ENCODE measurements around the gene TPPP2. TPM values are rescaled to one million over a fixed set of nuclear protein-coding genes. Genes with fewer than 3 reads are reported as not detected.
A peak's percentile ranks its signal among the peaks of the same experiment; 100 is the strongest.

Gene TPPP2
- total and polyA plus RNA-seq, 4 experiments from 2014 or later, result not detected

DNA sequence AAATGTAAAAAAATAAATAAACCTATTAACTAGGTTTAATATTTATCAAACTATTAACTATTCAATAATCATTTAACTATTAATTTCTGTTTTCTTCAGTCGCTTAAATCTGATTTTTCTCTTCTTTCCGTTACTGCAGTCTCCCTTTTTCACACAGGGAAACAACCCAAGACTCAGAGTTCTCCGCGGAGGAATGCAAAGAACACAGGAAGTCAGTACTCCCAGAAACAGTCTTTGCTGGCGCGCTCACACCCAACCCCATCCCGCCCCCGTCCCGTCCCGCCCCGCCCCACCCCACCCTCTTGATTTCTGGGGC lies 40.6 kb upstream of the TPPP2 start:
- H3K27me3 ChIP-seq (ENCODE audit: insufficient read depth, low read length), result no peaks in the 10 kb centered on the region
- peaks cover 20 to 33% of the 10 kb centered on the region in 2 donors for H3K36me3 Mint-ChIP-seq
- ChIA-PET POLR2A (ENCODE audit: partially characterized antibody) (interaction anchor here (0.8 to 1.1 kb wide), 2 partner anchors 9 to 114 kb away, joined by 3 read pairs; no protein-coding TSS in a partner anchor), CTCF (ENCODE audit: partially characterized antibody) (interaction anchor here (0.9 to 2.9 kb wide), 4 partner anchors 17 to 103 kb away, joined by 3 to 10 read pairs (median 4); no protein-coding TSS in a partner anchor)
- peaks cover 24% of the 10 kb centered on the region for H3K4me1 ChIP-seq (ENCODE audit: insufficient read depth, low read length)
- peak overlapping the region; percentile 90 to 97 (median 96) for H3K4me3 Mint-ChIP-seq
- H3K36me3 ChIP-seq (ENCODE audit: insufficient read depth, low read length), result peaks cover 22% of the 10 kb centered on the region
- intact Hi-C loops (cut with micrococcal nuclease), result loop anchor here (1.0 kb wide), 2 partner anchors 18 to 114 kb away; no protein-coding TSS in a partner anchor
- H3K4me3 ChIP-seq (ENCODE audit: low read length in 2 of 2), result peak overlapping the region in 1 of 2 donors; percentile 93
- DNase-seq, result no peak
- H3K9me3 Mint-ChIP-seq, result peaks cover 0 to 1% (median 0%) of the 10 kb centered on the region in 8 donors
- H3K27ac Mint-ChIP-seq, result peak overlapping the region; percentile 87 to 98 (median 96)
- H3K9me3 ChIP-seq (ENCODE audit: control insufficient read depth in 1 of 2, low read length in 2 of 2), result no peaks in the 10 kb centered on the region
- H3K4me1 Mint-ChIP-seq, result peaks cover 15 to 39% (median 22%) of the 10 kb centered on the region in 4 donors
- H3K27me3 Mint-ChIP-seq, result no peaks in the 10 kb centered on the region
- peak overlapping the region; percentile 73 for H3K27ac ChIP-seq (ENCODE audit: low read depth, low read length)

DNA sequence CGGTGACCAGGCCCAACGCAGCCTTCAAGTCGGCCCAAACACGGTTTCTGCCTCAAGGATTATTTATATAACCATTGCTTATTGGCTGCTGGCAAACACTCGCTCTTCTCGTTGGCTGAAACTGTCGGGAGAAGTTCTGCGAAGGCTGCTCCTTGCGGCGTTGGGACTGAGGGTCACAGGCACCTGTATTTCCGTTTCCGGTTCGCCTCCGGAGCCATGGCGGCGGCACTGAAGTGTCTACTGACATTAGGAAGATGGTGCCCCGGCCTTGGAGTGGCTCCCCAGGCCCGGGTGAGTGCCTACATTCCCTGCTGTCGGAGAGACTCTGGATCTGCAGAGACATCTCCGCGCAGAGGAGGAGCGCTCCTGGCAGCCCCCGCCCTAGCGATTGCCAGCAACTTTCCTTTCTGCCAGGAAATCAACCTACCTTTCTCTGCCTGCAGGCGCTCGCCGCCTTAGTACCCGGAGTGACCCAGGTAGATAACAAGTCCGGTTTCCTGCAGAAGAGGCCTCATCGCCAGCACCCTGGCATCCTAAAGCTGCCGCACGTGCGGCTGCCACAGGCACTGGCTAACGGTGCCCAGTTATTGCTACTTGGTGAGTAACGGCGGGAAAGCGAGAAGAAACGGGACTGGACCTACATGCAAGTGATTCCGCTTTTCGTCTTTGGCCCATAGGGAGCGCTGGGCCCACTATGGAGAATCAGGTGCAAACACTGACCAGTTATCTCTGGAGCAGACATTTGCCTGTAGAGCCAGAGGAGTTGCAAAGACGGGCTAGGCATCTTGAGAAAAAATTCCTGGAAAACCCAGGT lies 40.0 kb upstream of the TPPP2 start, which contains the start of gene METTL17:
TSS of gene METTL17 (plus strand) at position 194 of the 814 bp plus-strand sequence. CDS start at position 217, 23 bp downstream.
- H3K36me3 ChIP-seq (ENCODE audit: insufficient read depth, low read length), result peaks cover 28% of the 10 kb centered on the region
- CTCF ChIA-PET (ENCODE audit: partially characterized antibody), result interaction anchor here (1.3 to 2.9 kb wide), 3 partner anchors 20 to 102 kb away, joined by 3 to 10 read pairs (median 4); no protein-coding TSS in a partner anchor
- POLR2A ChIA-PET (ENCODE audit: partially characterized antibody), result no interaction called here
- peak within 1 kb of the TSS; percentile 87 to 98 (median 96) for H3K27ac Mint-ChIP-seq
- no peaks in the 10 kb centered on the region for H3K27me3 Mint-ChIP-seq
- peak within 1 kb of the TSS; percentile 79 to 93 for H3K4me3 ChIP-seq (ENCODE audit: low read length in 2 of 2)
- intact Hi-C loops (cut with micrococcal nuclease), result loop anchor here (1.0 kb wide), 2 partner anchors 19 to 113 kb away; no protein-coding TSS in a partner anchor
- peak within 1 kb of the TSS; percentile 90 to 97 (median 96) for H3K4me3 Mint-ChIP-seq
- H3K27me3 ChIP-seq (ENCODE audit: insufficient read depth, low read length), result no peaks in the 10 kb centered on the region
- H3K9me3 Mint-ChIP-seq, result peaks cover 0 to 1% (median 0%) of the 10 kb centered on the region in 8 donors
- peak; percentile 82 to 90 (median 85) for DNase-seq
- peaks cover 26 to 38% of the 10 kb centered on the region in 2 donors for H3K36me3 Mint-ChIP-seq
- peaks cover 24% of the 10 kb centered on the region for H3K4me1 ChIP-seq (ENCODE audit: insufficient read depth, low read length)
- H3K9me3 ChIP-seq (ENCODE audit: control insufficient read depth in 1 of 2, low read length in 2 of 2), result no peaks in the 10 kb centered on the region
- H3K4me1 Mint-ChIP-seq, result peaks cover 15 to 39% (median 23%) of the 10 kb centered on the region in 4 donors
- H3K27ac ChIP-seq (ENCODE audit: low read depth, low read length), result peak within 1 kb of the TSS; percentile 73

DNA sequence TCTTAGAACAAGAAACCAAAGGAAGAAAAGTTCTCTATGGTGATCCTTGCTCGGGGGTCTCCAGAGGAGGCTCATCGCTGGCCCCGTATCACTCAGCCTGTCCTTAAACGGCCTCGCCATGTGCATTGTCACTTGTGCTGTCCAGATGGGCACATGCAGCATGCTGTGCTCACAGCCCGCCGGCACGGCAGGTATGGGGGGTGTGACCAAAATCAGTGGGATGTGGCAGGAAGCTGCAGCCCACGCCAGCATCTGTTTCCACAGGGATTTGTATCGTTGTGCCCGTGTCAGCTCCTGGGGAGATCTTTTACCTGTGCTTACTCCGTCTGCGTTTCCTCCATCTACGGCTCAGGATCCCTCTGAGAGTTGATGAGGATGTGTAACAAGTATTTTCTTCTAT lies 33.5 kb upstream of the TPPP2 start:
- H3K4me1 ChIP-seq (ENCODE audit: insufficient read depth, low read length), result peaks cover 5% of the 10 kb centered on the region
- H3K27me3 ChIP-seq (ENCODE audit: insufficient read depth, low read length), result no peaks in the 10 kb centered on the region
- H3K27ac ChIP-seq (ENCODE audit: low read depth, low read length), result no peak overlapping the region
- no peak overlapping the region for H3K4me3 Mint-ChIP-seq
- H3K9me3 ChIP-seq (ENCODE audit: control insufficient read depth in 1 of 2, low read length in 2 of 2), result no peaks in the 10 kb centered on the region
- DNase-seq, result no peak
- ChIA-PET POLR2A (ENCODE audit: partially characterized antibody) (no interaction called here), CTCF (ENCODE audit: partially characterized antibody) (interaction anchor here (4.5 kb wide), 1 partner anchor 15 kb away, joined by 17 read pairs; no protein-coding TSS in a partner anchor)
- intact Hi-C loops (cut with micrococcal nuclease), result no loop called here
- no peak overlapping the region for H3K4me3 ChIP-seq (ENCODE audit: low read length in 2 of 2)
- peaks cover 45% of the 10 kb centered on the region for H3K36me3 ChIP-seq (ENCODE audit: insufficient read depth, low read length)
- H3K36me3 Mint-ChIP-seq, result peaks cover 44 to 59% of the 10 kb centered on the region in 2 donors
- peaks cover 13 to 24% (median 16%) of the 10 kb centered on the region in 4 donors for H3K4me1 Mint-ChIP-seq
- no peaks in the 10 kb centered on the region for H3K9me3 Mint-ChIP-seq
- no peak overlapping the region for H3K27ac Mint-ChIP-seq
- H3K27me3 Mint-ChIP-seq, result no peaks in the 10 kb centered on the region

- peak overlapping the region in 2 of 7 donors; percentile 72 to 84 for H3K27ac Mint-ChIP-seq
- H3K9me3 ChIP-seq (ENCODE audit: control insufficient read depth in 1 of 2, low read length in 2 of 2), result no peaks in the 10 kb centered on the region
- no peaks in the 10 kb centered on the region for H3K9me3 Mint-ChIP-seq
- H3K4me1 ChIP-seq (ENCODE audit: insufficient read depth, low read length), result no peaks in the 10 kb centered on the region
- H3K4me3 ChIP-seq (ENCODE audit: low read length in 2 of 2), result no peak overlapping the region
- no peak overlapping the region for H3K4me3 Mint-ChIP-seq
- DNase-seq, result no peak
- H3K27ac ChIP-seq (ENCODE audit: low read depth, low read length), result no peak overlapping the region
- CTCF ChIA-PET (ENCODE audit: partially characterized antibody), result interaction anchor here (2.1 to 4.5 kb wide), 3 partner anchors 15 to 26 kb away, joined by 13 to 21 read pairs (median 17); no protein-coding TSS in a partner anchor
- peaks cover 41% of the 10 kb centered on the region for H3K36me3 ChIP-seq (ENCODE audit: insufficient read depth, low read length)
- POLR2A ChIA-PET (ENCODE audit: partially characterized antibody), result no interaction called here
- no peaks in the 10 kb centered on the region for H3K27me3 ChIP-seq (ENCODE audit: insufficient read depth, low read length)
- H3K27me3 Mint-ChIP-seq, result no peaks in the 10 kb centered on the region
- H3K36me3 Mint-ChIP-seq, result peaks cover 40 to 56% of the 10 kb centered on the region in 2 donors
- intact Hi-C loops (cut with micrococcal nuclease), result no loop called here
- H3K4me1 Mint-ChIP-seq, result peaks cover 8 to 18% (median 13%) of the 10 kb centered on the region in 4 donors
Measured at GRCh38 chr14:20997115-20997514, 32.9 kb upstream of the TPPP2 start.

- H3K36me3 ChIP-seq (ENCODE audit: insufficient read depth, low read length), result peaks cover 37% of the 10 kb centered on the region
- H3K9me3 Mint-ChIP-seq, result no peaks in the 10 kb centered on the region
- H3K27me3 Mint-ChIP-seq, result no peaks in the 10 kb centered on the region
- peak overlapping the region in 1 of 8 donors; percentile 14 for H3K4me3 Mint-ChIP-seq
- peaks cover 36 to 51% of the 10 kb centered on the region in 2 donors for H3K36me3 Mint-ChIP-seq
- H3K9me3 ChIP-seq (ENCODE audit: control insufficient read depth in 1 of 2, low read length in 2 of 2), result no peaks in the 10 kb centered on the region
- H3K4me1 ChIP-seq (ENCODE audit: insufficient read depth, low read length), result no peaks in the 10 kb centered on the region
- no peak overlapping the region for H3K4me3 ChIP-seq (ENCODE audit: low read length in 2 of 2)
- H3K27ac ChIP-seq (ENCODE audit: low read depth, low read length), result no peak overlapping the region
- intact Hi-C loops (cut with micrococcal nuclease), result no loop called here
- ChIA-PET CTCF (ENCODE audit: partially characterized antibody) (interaction anchor here (0.6 to 4.5 kb wide), 4 partner anchors 11 to 26 kb away, joined by 3 to 21 read pairs (median 15); no protein-coding TSS in a partner anchor), POLR2A (ENCODE audit: partially characterized antibody) (interaction anchor here (0.6 kb wide), 1 partner anchor 17 kb away, joined by 3 read pairs; no protein-coding TSS in a partner anchor)
- no peaks in the 10 kb centered on the region for H3K27me3 ChIP-seq (ENCODE audit: insufficient read depth, low read length)
- H3K4me1 Mint-ChIP-seq, result peaks cover 7 to 17% (median 13%) of the 10 kb centered on the region in 4 donors
- H3K27ac Mint-ChIP-seq, result peak overlapping the region in 2 of 7 donors; percentile 37 to 84
- DNase-seq, result no peak
Measured at GRCh38 chr14:20997564-20997963, 32.5 kb upstream of the TPPP2 start.

- Mint-ChIP-seq H3K36me3 (peaks cover 31 to 45% of the 10 kb centered on the region in 2 donors), H3K27ac (peak overlapping the region in 4 of 7 donors; percentile 25 to 57 (median 40)), H3K9me3 (no peaks in the 10 kb centered on the region), H3K27me3 (no peaks in the 10 kb centered on the region), H3K4me1 (peaks cover 7 to 17% (median 11%) of the 10 kb centered on the region in 4 donors), H3K4me3 (no peak overlapping the region)
- Histone ChIP-seq H3K27me3 (ENCODE audit: insufficient read depth, low read length) (no peaks in the 10 kb centered on the region), H3K27ac (ENCODE audit: low read depth, low read length) (no peak overlapping the region), H3K4me1 (ENCODE audit: insufficient read depth, low read length) (no peaks in the 10 kb centered on the region), H3K36me3 (ENCODE audit: insufficient read depth, low read length) (peaks cover 31% of the 10 kb centered on the region), H3K4me3 (ENCODE audit: low read length in 2 of 2) (no peak overlapping the region), H3K9me3 (ENCODE audit: control insufficient read depth in 1 of 2, low read length in 2 of 2) (no peaks in the 10 kb centered on the region)
- ChIA-PET CTCF (ENCODE audit: partially characterized antibody) (interaction anchor here (0.6 to 4.5 kb wide), 4 partner anchors 10 to 27 kb away, joined by 3 to 21 read pairs (median 15); no protein-coding TSS in a partner anchor), POLR2A (ENCODE audit: partially characterized antibody) (interaction anchor here (0.6 kb wide), 1 partner anchor 17 kb away, joined by 3 read pairs; no protein-coding TSS in a partner anchor)
- no peak for DNase-seq
- intact Hi-C loops (cut with micrococcal nuclease), result no loop called here
Measured at GRCh38 chr14:20998139-20998538, 31.9 kb upstream of the TPPP2 start.
